Mammary epithelial cell (primary cell): ENCODE results near the gene GATA3.

Experiments used
- CTCF ChIP-seq, 2 donors: IDR thresholded peaks in 1 of 2; conservative IDR thresholded peaks in 1 of 2; 2 replicates each; pipeline ENCODE4 v1.5.1; 2011 to 2012; ENCODE audit warnings: inconsistent platforms in 2 of 2, low read length in 2 of 2, mild to moderate bottlenecking in 2 of 2, control low read depth in 1 of 2, low read depth in 1 of 2; ENCODE audit not compliant: insufficient read depth in 1 of 2; ENCODE audit errors: extremely low read depth in 1 of 2
- EZH2 ChIP-seq: IDR thresholded peaks from 2 replicates; pipeline ENCODE4 v1.6.1; 2012; ENCODE audit warnings: low read length, inconsistent platforms, borderline replicate concordance

GRCh38 chr10:8054244-8054493 is 319 bp upstream of the GATA3 start:
- TF ChIP-seq CTCF (conservative IDR thresholded peaks at IDR 0.05 in 1 of 2, IDR thresholded peaks at IDR 0.05 in 1 of 2; ENCODE audit: extremely low read depth in 1 of 2, insufficient read depth in 1 of 2, low read depth in 1 of 2, low read length in 2 of 2) = no peak
- TF ChIP-seq EZH2 = no peak
